HEK293 (cell line): ENCODE measurements around the gene NCLN.

ENCODE experiments used
- CTCF ChIA-PET: fragments of 350-600 bp; formaldehyde crosslinking; extraction: SDS; loops from one replicate; lab custom pipeline; 2021; ENCODE audit warnings: antibody characterized with exemption; lab: Yijun Ruan, JAX
- POLR2A ChIA-PET: fragments of 300-600 bp; formaldehyde crosslinking; extraction: SDS; loops from one replicate; lab custom pipeline; 2020; ENCODE audit warnings: antibody characterized with exemption, inconsistent platforms; lab: Yijun Ruan, JAX
- H3K27ac ChIP-seq: fragments of 200-500 bp; sonication (Bioruptor generic); 2 replicates; pipeline ENCODE4 v1.5.1; 2014; ENCODE audit warnings: low read depth, low read length, control low read depth, inconsistent platforms; ENCODE audit errors: extremely low read depth
- H3K36me3 ChIP-seq, 2 experiments: fragments of 200-500 bp in 1 of 2; sonication (Bioruptor generic) in 1 of 2; 1 replicate in 1 of 2; 2 replicates in 1 of 2; pipeline ENCODE4 v1.5.1; 2014 to 2017; ENCODE audit warnings: inconsistent platforms in 2 of 2, low read length in 2 of 2; ENCODE audit not compliant: control insufficient read depth in 2 of 2, insufficient read depth in 1 of 2
- H3K4me1 ChIP-seq: fragments of 200-500 bp; sonication (Bioruptor generic); 2 replicates; pipeline ENCODE4 v1.5.1; 2014; ENCODE audit warnings: mild to moderate bottlenecking, low read length, inconsistent platforms; ENCODE audit not compliant: control insufficient read depth, insufficient read depth
- H3K4me3 ChIP-seq: 2 replicates; pipeline ENCODE4 v1.5.1; 2011; ENCODE audit warnings: low read depth, mild to moderate bottlenecking, control low read depth, low read length, moderate library complexity
- H3K9me3 ChIP-seq: fragments of 200-500 bp; sonication (Bioruptor generic); 2 replicates; pipeline ENCODE4 v1.5.1; 2014; ENCODE audit warnings: low read depth, low read length, inconsistent platforms; ENCODE audit not compliant: control insufficient read depth, insufficient read depth
- PRDM10 ChIP-seq: fragments of 450-650 bp; formaldehyde crosslinking; IDR thresholded peaks from 2 replicates; pipeline ENCODE4 v1.5.1; 2016; ENCODE audit warnings: missing biosample characterization, missing genetic modification characterization
- PRDM2 ChIP-seq: fragments of 450-650 bp; formaldehyde crosslinking; IDR thresholded peaks from 2 replicates; pipeline ENCODE4 v1.5.1; 2016; ENCODE audit warnings: missing biosample characterization, missing genetic modification characterization, borderline replicate concordance
- ZEB2 ChIP-seq: fragments of 450-650 bp; formaldehyde crosslinking; IDR thresholded peaks from 2 replicates; pipeline ENCODE4 v1.5.1; 2016; ENCODE audit warnings: missing biosample characterization, missing genetic modification characterization
- ZIC2 ChIP-seq: fragments of 450-650 bp; formaldehyde crosslinking; IDR thresholded peaks from 2 replicates; pipeline ENCODE4 v1.5.1; 2016; ENCODE audit warnings: missing biosample characterization, missing genetic modification characterization
- ZNF521 ChIP-seq: fragments of 450-650 bp; formaldehyde crosslinking; IDR thresholded peaks from 2 replicates; pipeline ENCODE4 v1.5.1; 2017; ENCODE audit warnings: missing biosample characterization, mild to moderate bottlenecking, missing genetic modification characterization
- ZNF549 ChIP-seq: fragments of 450-650 bp; IDR thresholded peaks from 2 replicates; pipeline ENCODE4 v1.5.1; 2018; ENCODE audit warnings: missing biosample characterization, missing genetic modification characterization, mild to moderate bottlenecking, inconsistent platforms, moderate library complexity
- ZNF660 ChIP-seq: fragments of 450-650 bp; IDR thresholded peaks from 2 replicates; pipeline ENCODE4 v1.5.1; 2018; ENCODE audit warnings: missing biosample characterization, mild to moderate bottlenecking, missing genetic modification characterization
- ZNF785 ChIP-seq: fragments of 450-650 bp; formaldehyde crosslinking; IDR thresholded peaks from 2 replicates; pipeline ENCODE4 v1.5.1; 2016; ENCODE audit warnings: missing biosample characterization, missing genetic modification characterization
- ZSCAN30 ChIP-seq: fragments of 450-650 bp; IDR thresholded peaks from 2 replicates; pipeline ENCODE4 v1.5.1; 2018; ENCODE audit warnings: missing biosample characterization, mild to moderate bottlenecking, missing genetic modification characterization, moderate library complexity

The NCLN gene

GRCh38 chr19:3187662-3188511 is 2.2 kb downstream of the NCLN start (continued):
- no peak for TF ChIP-seq PRDM10 (tag by site-specific recombination)
- no peak for TF ChIP-seq ZNF521 (tag by site-specific recombination)
- TF ChIP-seq PRDM2 (tag by site-specific recombination) = no peak
- no peak for TF ChIP-seq ZNF660 (tag by site-specific recombination)
- no peak for TF ChIP-seq ZNF785 (tag by site-specific recombination)
- TF ChIP-seq ZNF549 (tag by site-specific recombination) = no peak
- TF ChIP-seq, all 188 proteins: peak for 0

GRCh38 chr19:3188627-3189596 is 3.2 kb downstream of the NCLN start:
- Histone ChIP-seq H3K36me3 (peaks cover 0 to 41% of the 10 kb centered on the region in 2 experiments; a peak in 1 of 3 replicates), H3K9me3 (no peaks in the 10 kb centered on the region), H3K27ac (no peak overlapping the region), H3K4me1 (peaks cover 5% of the 10 kb centered on the region), H3K4me3 (no peak overlapping the region)
- CTCF ChIA-PET = interaction anchor here (1.3 kb wide), 1 partner anchor 13 kb away, joined by 6 read pairs; no protein-coding TSS in a partner anchor
- POLR2A ChIA-PET = no interaction called here
- TF ChIP-seq ZIC2 (tag by site-specific recombination) (peak; percentile 69), ZSCAN30 (no peak), ZEB2 (tag by site-specific recombination) (no peak)
